Fibroblast of lung (primary cell): ENCODE results near the gene YRDC.

Source experiments
- EZH2 ChIP-seq: IDR thresholded peaks from 2 replicates; pipeline ENCODE4 v1.5.1; 2012; ENCODE audit warnings: low read length, control low read depth, mild to moderate bottlenecking; ENCODE audit errors: missing control alignments
- TF ChIP-seq, protein P1 (sequence below), 2 donors: IDR thresholded peaks in 1 of 2; conservative IDR thresholded peaks in 1 of 2; 1 replicate in 1 of 2; 2 replicates in 1 of 2; pipeline ENCODE4 v1.5.1; 2011 to 2012; ENCODE audit warnings: low read length in 2 of 2, control low read depth in 1 of 2, inconsistent platforms in 1 of 2, low read depth in 1 of 2, mild to moderate bottlenecking in 1 of 2

- TF ChIP-seq, protein P1, sequence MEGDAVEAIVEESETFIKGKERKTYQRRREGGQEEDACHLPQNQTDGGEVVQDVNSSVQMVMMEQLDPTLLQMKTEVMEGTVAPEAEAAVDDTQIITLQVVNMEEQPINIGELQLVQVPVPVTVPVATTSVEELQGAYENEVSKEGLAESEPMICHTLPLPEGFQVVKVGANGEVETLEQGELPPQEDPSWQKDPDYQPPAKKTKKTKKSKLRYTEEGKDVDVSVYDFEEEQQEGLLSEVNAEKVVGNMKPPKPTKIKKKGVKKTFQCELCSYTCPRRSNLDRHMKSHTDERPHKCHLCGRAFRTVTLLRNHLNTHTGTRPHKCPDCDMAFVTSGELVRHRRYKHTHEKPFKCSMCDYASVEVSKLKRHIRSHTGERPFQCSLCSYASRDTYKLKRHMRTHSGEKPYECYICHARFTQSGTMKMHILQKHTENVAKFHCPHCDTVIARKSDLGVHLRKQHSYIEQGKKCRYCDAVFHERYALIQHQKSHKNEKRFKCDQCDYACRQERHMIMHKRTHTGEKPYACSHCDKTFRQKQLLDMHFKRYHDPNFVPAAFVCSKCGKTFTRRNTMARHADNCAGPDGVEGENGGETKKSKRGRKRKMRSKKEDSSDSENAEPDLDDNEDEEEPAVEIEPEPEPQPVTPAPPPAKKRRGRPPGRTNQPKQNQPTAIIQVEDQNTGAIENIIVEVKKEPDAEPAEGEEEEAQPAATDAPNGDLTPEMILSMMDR (conservative IDR thresholded peaks at IDR 0.05 in 1 of 2, IDR thresholded peaks at IDR 0.05 in 1 of 2; ENCODE audit: low read depth in 1 of 2, low read length in 2 of 2) = no peak
- TF ChIP-seq EZH2 = no peak
These were observed 6.2 kb upstream of the YRDC start for GRCh38 chr1:37814252-37814651.
